T-helper 1 cell treated with Interleukin-12 subunit alpha and Interleukin-12 subunit beta and Interleukin-4 antibody, amounts not matched to agents 30 μg/mL and 1 μg/mL, for 36 hours (primary cell): ENCODE measurements around the gene GCAT.

Experiments
- H3K27ac Mint-ChIP-seq: one replicate; pipeline ENCODE4 v1.8.0; 2021; ENCODE audit warnings: mild to moderate bottlenecking, mixed read lengths
- H3K27me3 Mint-ChIP-seq: one replicate; pipeline ENCODE4 v1.8.0; 2021; ENCODE audit warnings: low read depth, mixed read lengths
- H3K36me3 Mint-ChIP-seq: one replicate; pipeline ENCODE4 v1.8.0; 2021; ENCODE audit warnings: low read depth, mixed read lengths
- H3K4me1 Mint-ChIP-seq: one replicate; pipeline ENCODE4 v1.8.0; 2021; ENCODE audit warnings: low read depth, mixed read lengths
- H3K4me3 Mint-ChIP-seq: one replicate; pipeline ENCODE4 v1.8.0; 2021; ENCODE audit warnings: mild to moderate bottlenecking, moderate library complexity, mixed read lengths
- H3K9me3 Mint-ChIP-seq: one replicate; pipeline ENCODE4 v1.8.0; 2021; ENCODE audit warnings: mixed read lengths

GCAT gene

DNA sequence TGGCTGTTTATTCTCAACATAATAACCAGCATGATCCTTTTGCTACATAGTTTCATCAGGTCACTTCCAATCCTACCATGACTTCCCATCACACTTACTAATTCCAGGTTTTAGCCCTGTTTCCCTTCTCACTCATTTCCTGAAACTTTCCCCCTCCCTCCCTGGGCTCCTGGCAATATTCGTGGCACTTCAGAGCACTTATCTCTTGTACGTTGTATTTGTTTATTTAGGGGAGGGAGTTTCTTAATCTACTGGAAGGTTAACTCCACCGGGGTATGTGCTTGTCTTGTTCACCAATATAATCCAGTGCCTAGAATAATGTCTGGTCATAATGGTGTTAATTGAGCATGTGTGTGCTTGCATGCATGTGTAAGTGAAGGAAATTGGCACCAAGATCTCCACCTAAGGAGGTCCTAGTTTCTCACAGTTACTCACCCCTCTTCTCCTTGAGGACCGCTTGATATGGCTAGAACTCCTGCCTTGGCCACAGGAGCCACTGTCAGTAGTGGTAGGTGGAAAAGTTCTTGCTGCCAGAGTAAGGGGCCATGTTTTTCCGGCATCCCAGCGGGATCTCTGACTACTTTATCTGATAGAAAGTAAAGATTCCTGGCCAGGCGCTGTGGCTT is 53.2 kb downstream of the GCAT start:
- Mint-ChIP-seq H3K27ac (no peak overlapping the region), H3K4me3 (no peak overlapping the region), H3K9me3 (no peaks in the 10 kb centered on the region), H3K4me1 (no peaks in the 10 kb centered on the region), H3K27me3 (no peaks in the 10 kb centered on the region), H3K36me3 (peaks cover 41% of the 10 kb centered on the region)

DNA sequence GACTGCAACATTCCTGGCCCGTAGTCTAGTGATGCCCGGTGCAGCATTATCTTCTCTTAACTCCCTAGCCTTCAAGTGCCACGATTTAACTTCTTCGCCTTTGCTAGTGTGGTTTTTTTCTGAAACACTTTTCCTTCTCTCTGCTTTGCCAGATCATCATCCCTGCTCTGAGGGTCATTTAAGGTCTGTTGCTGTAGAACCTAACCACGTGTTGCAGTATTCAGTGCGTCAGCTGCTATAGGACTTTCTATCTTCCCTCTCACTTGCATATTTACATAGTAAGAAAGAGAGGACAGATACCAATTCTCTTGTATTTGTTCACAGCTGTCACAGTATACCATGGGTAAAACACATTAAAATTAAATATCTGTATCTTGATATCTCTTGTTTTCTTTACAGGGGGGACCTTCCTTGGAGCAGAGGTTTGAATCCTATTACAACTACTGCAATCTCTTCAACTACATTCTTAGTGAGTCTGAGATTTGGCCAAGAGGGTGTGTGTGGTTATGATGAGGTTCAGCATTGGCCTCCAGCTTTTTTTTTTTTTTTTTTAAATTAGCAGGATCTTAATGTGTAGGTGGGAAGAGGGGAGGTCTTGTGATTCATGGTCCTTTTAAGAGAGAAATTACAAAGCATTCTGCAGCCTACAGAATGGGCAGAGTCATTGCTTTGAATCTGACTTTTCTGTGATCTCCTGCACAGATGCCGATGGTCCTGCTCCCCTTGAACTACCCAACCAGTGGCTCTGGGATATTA is 55.0 kb downstream of the GCAT start:
- H3K4me3 Mint-ChIP-seq = no peak overlapping the region
- no peak overlapping the region for H3K27ac Mint-ChIP-seq
- H3K36me3 Mint-ChIP-seq = peaks cover 44% of the 10 kb centered on the region
- no peaks in the 10 kb centered on the region for H3K9me3 Mint-ChIP-seq
- H3K4me1 Mint-ChIP-seq = no peaks in the 10 kb centered on the region
- no peaks in the 10 kb centered on the region for H3K27me3 Mint-ChIP-seq

DNA sequence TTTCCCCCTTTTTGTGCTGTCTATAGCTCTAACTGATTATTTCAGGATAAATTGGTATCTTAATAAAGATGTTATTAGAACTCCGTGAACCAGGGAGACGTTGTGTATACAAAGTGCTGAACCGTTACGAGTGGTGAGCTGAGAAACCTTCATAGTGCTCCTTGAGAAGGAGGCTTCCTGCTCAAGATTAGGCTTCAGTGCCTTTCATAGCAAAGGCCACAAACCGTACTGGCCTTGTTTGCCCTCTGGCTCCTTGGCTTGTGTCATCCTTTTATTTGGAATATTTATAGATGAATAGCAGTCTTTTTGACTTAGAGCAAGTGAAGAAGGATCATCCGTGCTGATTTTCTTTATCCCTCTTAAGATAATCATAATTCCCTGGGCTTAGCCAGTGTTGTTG is 57.8 kb downstream of the GCAT start:
- no peaks in the 10 kb centered on the region for H3K4me1 Mint-ChIP-seq
- no peak overlapping the region for H3K4me3 Mint-ChIP-seq
- H3K27me3 Mint-ChIP-seq = no peaks in the 10 kb centered on the region
- no peak overlapping the region for H3K27ac Mint-ChIP-seq
- peaks cover 48% of the 10 kb centered on the region for H3K36me3 Mint-ChIP-seq
- H3K9me3 Mint-ChIP-seq = no peaks in the 10 kb centered on the region
